Heart left ventricle (tissue), 13 donors: Measurements from ENCODE around the gene CDRT4.

Experiments used
- CTCF ChIP-seq, 12 donors: fragments of 200-600 bp; sonication (generic) in 4 of 12; IDR thresholded peaks; one replicate each; pipeline versions ENCODE4 v1.5.0 to v1.8.0; 2018 to 2022; ENCODE audit warnings: antibody characterized with exemption in 12 of 12, mild to moderate bottlenecking in 5 of 12
- POLR2A ChIP-seq, 2 donors: fragments of 450-650 bp; IDR thresholded peaks; one replicate each; pipeline ENCODE4 v1.6.1; 2017; ENCODE audit warnings: antibody characterized with exemption in 2 of 2, mild to moderate bottlenecking in 2 of 2, moderate library complexity in 2 of 2
- donor health status: ischemic (EF 13 %, LVEDD 7.1; RV severe dilation, severe dysfunction).
- donor health status: DM: no; HTN: yes; CAD: no.
- donor health status: DM: no; HTN: no; CAD: no.
- donor health status: ischemic (EF 25% LVEDD 6.9; RV normal size, moderate dysfunction).
- donor health status: ischemic (EF 25% LVEDD 5.7; RV mildly dilated, moderate dysfunction).
- donor health status: ischemic (EF 35%, LVEDD 5.7; RV mildly dilated, moderate dysfunction).
- donor health status: nonischemic (EF 11% LVEDD 7.7; RV severe dilation, severe dysfunction).
- donor health status: DM: yes; HTN: yes; CAD: no.
- donor health status: PGD.
- donor health status: ischemic (EF 29% LVEDD 5.4; RV normal size, mild dysfunction).
- donor health status: nonischemic (EF 23%, LVEDD 6.1; RV moderate dilation, normal function).

- TF ChIP-seq POLR2A (IDR thresholded peaks at IDR 0.05) (no peak), CTCF (IDR thresholded peaks at IDR 0.05) (no peak)
Measured at GRCh38 chr17:15470536-15470935, 3.1 kb upstream of the CDRT4 start.
